Smooth muscle cell of the brain vasculature (primary cell): ENCODE measurements around the gene ADGRE1.

Experiments
- DNase-seq: peaks from one replicate; pipeline ENCODE4 v3.0.0-alpha.2; 2012; ENCODE audit warnings: low read depth, low spot score

The ADGRE1 gene

GRCh38 chr19:6956573-6956972 is 69.2 kb downstream of the ADGRE1 start:
- no peak for DNase-seq

DNA sequence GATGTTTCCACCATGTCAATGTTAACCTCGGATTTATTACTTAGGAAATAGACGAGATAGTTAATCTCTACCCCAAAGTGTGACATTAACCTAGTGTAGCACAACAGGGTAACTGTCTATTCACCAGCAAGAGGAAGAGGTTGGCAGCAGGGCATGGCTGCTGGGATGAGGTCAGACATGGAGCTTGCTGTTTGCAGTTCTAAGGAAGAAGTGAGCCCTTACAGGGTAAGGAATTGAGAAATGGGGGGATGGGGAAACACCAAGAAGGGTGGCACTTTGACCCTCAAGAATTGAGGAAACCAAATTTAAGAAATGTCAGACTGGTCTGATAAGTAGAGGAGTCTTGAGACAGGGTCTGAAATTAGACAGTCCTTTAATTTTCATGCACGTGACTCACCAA is 71.4 kb downstream of the ADGRE1 start:
- no peak for DNase-seq

DNA sequence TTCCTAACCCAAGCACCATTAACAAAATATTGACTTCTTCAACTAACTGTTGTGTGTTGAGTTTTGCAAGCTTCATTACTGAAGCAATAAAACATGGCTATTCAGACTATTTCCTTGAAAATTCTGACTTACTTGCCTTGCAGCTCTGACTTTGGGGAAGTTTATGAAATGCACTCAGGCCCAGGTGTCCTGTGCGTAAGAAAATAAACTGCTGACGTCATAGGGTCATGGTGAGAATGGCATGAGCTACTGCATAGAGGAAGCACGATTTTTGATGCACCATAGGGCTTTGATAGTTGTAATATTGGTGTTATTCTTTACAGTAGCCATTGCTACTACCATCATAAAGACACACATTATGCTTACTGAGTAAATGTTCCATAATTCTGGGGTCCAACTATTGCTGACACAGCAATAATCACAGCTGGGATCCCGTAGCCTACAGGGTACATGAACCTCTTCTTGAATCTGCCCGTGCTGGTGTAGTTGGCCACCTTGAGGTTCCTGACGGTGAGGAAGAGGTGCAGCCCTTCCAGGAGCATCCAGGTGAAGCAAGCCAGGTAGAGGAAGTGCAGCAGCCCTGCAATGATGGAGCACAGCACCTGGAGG is 76.0 kb downstream of the ADGRE1 start:
- DNase-seq, result no peak

DNA sequence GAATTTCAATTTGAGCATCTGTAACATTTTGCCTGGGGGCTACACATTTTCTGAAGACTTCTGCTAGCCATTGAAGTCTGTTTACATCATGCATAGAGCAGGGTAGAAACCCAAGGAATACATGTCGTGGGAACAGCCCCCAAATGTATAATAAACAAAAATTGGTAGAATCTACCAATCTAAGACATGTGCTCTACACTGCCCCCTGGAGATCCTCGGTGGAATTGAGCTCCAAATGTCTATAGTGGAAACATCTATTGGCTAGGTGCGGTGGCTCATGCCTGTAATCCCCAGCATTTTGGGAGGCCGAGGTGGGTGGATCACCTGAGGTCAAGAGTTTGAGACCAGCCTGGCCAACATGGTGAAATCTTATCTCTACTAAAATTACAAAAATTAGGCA is 76.6 kb downstream of the ADGRE1 start:
- DNase-seq, result no peak

GRCh38 chr19:6967967-6968366 is 80.6 kb downstream of the ADGRE1 start:
- DNase-seq, result no peak

DNA sequence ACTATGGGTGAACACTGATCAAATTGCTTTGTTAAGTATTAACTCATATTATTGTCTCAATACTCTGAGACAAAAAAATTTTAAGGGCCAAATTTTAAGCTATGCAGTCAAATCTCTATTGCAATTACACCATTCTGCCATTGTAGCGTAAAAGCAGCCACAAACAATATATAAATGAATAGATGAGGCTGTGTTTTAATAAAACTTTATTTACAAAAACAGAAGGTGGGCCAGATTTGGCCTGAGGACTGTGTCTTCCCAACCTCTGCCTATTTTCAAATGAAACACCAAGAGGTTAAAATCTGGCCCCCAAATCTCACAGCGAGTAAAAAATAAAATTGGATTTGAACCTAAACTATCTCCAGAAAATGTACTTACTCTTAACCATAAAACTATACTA is 82.1 kb downstream of the ADGRE1 start:
- DNase-seq, result no peak

DNA sequence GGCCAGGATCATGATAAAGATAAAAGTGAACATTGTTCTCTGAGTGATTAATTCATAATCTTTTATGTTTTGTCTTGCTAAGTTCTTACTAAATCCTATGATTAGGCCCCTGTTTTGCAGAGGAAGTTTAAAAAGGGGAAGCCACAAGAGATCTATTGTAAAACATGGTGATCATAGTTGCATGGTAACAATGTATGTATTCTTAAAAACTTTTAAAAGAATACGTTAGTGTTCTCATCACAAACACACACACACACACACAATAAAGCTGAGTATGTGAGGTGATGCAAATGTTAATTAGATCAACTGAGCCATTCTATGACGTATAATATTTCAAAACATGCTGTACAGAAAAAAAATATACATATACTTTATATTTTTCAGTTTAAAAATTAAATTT is 82.6 kb downstream of the ADGRE1 start:
- DNase-seq, result no peak

DNA sequence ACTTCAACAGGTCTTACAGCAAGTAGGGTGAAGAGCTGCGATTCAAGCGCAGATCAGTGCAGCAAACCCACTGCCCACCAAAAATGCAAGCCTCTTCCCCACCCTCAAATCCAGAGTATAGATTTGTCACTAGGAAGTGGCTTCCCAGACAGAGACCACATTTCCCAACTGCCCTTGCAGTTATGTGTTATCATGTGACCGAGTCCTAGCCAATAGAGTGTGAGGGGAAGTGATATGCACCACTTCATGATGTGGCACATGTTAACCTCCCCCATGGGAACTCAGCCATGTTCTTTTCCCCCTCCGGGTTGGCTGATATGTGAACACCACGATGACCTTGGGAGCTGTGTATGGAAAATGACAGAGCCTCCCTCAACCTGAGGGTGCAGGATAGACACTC is 83.1 kb downstream of the ADGRE1 start:
- DNase-seq, result no peak

GRCh38 chr19:6971366-6971765 is 84.0 kb downstream of the ADGRE1 start:
- no peak for DNase-seq

DNA sequence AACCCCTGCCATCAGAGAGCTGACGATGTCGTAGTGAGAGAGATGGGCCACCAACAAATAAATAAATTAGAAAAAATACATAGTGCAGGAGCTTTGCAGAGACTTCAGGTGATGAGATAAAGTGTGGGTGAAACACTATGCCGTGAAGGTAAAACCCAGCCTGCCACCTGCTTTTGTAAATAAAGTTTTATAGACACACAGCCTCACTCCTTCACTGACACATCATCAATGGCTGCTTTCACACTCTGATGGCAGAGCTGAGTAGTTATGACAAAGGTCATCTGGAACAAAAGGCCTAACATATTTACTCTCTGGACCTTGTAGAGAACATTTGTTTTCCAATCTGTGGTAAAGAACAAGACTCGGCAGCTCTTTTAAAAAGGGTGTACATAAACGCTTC is 88.8 kb downstream of the ADGRE1 start:
- no peak for DNase-seq

DNA sequence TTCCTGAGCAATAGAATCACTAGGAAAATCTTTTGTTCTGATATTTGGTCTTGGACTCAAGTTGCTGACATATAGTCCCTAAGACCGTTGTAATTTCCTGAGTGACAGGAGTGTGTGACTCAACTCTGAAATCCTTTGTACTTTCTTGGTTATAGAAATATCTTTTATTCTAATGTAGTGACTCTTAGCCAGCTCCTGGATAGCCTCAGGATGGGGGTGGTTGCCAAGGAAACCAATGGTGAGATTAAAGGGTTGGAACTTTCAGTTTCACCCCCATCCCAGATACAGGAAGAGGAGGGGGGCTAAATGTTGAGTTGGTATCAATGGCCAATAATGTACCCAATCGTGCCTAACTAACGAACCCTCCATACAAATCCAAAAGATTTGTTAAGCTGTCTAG is 92.0 kb downstream of the ADGRE1 start:
- DNase-seq, result no peak

DNA sequence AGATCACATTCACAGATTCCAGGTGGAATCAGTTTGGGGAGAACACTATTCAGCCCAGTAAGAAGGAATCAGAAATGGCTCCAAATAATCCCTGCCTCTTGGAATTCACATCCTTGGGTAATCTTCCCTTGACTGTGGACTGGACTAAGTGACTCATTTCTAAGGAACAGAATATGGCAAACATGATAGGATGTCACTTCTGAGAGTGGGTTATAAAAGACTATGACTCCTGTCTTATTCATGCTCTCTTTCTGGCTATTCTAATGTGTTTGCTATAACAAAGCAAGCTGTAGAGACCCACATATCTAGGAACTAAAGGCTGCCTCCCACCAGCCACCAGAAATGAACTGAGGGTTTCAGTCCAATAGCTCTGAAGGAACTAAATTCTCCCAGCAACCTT is 96.1 kb downstream of the ADGRE1 start:
- DNase-seq, result no peak

- no peak for DNase-seq
These were observed 100.5 kb downstream of the ADGRE1 start for GRCh38 chr19:6987850-6988249.

DNA sequence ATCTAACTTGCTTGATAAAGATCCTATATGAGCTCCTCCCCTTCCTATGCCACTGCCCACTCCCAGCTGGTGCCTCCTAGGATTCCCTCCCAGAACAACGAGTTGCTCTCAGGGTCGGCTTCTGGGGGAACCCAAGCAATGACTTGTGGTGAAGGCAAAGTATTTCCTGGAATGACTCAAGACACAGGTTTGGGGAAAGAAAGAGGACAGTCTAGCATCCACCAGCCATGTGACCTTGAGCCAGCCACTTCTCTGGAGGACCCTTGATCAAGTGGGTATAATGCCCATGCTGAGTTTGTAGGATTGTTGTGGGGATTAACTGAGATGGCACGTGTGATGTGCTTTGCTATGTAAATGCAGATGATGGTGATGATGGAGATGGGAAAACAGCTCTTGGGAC is 100.9 kb downstream of the ADGRE1 start:
- DNase-seq, result no peak
